ENCODE measurements around the gene DENND2A.

Gene DENND2A

DNA sequence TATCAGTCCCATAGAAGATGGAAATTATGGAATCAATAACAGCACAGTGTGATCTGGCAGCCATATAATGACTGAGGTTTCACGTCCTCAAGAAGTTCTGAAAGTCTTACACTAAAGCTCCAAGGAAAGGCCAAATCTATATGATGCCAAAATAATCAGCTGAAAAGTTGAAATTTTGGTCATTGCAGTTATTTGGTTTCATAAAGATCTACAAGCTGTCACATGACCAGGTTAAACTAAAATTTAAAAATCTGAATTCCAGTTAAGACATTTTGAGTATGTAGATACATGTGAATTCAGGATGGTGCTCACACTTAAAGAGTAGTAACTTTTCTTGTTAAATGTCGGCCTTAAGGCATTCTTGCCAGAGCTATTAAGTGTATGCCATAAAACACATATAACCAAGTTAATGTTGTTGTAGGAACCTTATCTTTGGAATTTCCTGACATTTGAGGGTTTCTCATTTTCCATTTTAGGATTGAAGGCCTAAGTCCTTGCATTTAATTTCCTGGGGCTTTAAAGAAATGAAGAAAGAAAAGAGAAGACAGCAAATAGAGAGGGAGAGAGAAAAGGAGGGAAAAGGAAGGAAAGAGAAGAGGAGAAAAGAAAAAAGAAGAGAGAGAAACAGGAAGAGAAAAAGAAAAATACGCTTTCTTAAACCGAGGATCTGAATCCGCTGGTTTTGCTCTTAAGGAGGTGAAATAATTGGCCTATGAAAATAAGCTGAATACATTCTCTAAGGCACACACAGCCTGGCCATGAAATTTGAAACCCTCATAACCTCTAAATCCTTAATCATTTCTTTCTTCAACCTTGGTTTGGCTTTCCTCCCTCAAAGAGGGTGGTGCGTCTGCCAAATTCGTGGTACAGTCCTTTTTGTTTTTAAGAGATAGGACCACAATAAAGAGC is 43.8 kb downstream of the DENND2A start:
- ATAC-seq: no peak
- Mint-ChIP-seq H3K4me3 (no peak overlapping the region), H3K9me3 (no peaks in the 10 kb centered on the region), H3K27ac (no peak overlapping the region), H3K4me1 (peaks cover 17% of the 10 kb centered on the region), H3K27me3 (peaks cover 23% of the 10 kb centered on the region)
- DNase-seq: no peak

DNA sequence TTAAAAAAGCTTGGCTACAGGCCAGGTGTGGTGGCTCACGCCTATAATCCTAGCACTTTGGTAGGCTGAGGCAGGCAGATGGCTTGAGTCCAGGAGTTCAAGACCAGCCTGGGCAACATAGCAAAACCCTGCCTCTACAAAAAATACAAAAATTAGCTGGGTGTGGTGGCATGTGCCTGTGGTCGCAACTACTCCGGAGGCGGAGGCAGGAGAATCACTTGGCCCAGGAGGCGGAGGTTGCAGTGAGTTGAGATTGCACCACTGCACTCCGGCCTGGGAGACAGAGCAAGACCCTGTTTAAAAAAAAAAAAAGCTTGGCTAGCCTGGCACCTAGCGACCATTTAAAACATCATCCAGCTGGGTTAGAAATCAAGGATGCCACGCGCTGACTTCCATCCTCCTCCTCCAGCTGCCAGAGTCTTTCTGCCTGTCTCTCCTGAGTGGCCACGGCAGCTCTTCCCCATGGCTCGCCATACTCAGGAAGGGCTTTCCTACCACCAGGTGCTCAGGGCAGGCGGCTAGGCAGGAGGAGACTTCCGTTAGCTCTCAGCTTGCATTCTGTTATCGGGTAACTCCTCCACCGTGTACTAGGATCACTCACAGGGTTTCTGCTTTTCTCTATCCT is 45.0 kb downstream of the DENND2A start:
- ATAC-seq (no peak), DNase-seq (no peak)
- Mint-ChIP-seq H3K4me1 (peaks cover 17% of the 10 kb centered on the region), H3K27ac (peak overlapping the region in 1 of 2 donors; percentile 6), H3K4me3 (no peak overlapping the region), H3K9me3 (no peaks in the 10 kb centered on the region), H3K27me3 (peaks cover 22% of the 10 kb centered on the region)

DNA sequence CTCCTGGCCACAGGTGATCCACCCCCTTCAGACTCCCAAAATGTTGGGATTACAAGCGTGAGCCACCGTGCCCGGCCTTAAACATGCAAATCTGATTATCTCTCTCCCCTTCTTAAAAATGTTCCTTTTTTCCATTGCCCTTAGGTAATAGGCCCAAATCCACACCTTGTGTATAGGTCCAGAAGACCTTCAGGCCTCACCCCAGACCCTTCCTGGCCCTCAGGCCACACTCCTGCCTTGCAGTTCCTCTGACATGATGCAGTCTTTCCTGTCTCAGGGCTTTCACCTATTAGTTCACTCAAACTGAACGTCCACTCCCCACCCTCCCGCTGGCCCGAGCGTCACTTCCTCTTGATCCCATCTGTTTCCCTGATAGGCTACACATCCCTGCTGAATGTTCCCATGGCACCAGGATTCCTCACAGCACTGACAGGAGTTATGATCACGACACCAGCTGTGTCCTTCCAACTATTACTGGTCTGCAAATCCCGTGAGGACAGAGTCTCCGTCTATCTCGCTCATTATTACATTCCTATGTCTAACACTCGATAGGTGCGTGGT is 46.4 kb downstream of the DENND2A start:
- H3K27me3 Mint-ChIP-seq: peaks cover 22% of the 10 kb centered on the region
- H3K9me3 Mint-ChIP-seq: no peaks in the 10 kb centered on the region
- H3K4me3 Mint-ChIP-seq: no peak overlapping the region
- H3K4me1 Mint-ChIP-seq: peaks cover 17% of the 10 kb centered on the region
- DNase-seq (no peak), ATAC-seq (no peak)
- no peak overlapping the region for H3K27ac Mint-ChIP-seq

DNA sequence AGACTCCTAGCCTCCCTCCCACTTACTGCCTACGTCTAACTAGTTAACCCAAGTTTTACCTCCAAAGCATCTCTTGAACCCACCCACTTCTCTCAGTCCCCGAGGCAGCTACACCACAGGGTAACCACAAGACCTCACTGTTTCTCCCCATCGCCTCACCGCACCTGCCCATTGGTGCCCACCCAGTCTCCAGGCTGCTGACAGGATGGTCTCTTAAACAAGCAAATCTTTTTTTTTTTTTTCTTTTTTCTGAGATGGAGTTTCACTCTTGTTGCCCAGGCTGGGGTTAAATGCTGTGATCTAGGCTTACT is 47.0 kb downstream of the DENND2A start:
- peaks cover 22% of the 10 kb centered on the region for H3K27me3 Mint-ChIP-seq
- no peak overlapping the region for H3K27ac Mint-ChIP-seq
- H3K4me1 Mint-ChIP-seq: peaks cover 17% of the 10 kb centered on the region
- H3K9me3 Mint-ChIP-seq: no peaks in the 10 kb centered on the region
- peak; percentile 13 to 16 for DNase-seq
- peak; percentile 66 for ATAC-seq
- no peak overlapping the region for H3K4me3 Mint-ChIP-seq

DNA sequence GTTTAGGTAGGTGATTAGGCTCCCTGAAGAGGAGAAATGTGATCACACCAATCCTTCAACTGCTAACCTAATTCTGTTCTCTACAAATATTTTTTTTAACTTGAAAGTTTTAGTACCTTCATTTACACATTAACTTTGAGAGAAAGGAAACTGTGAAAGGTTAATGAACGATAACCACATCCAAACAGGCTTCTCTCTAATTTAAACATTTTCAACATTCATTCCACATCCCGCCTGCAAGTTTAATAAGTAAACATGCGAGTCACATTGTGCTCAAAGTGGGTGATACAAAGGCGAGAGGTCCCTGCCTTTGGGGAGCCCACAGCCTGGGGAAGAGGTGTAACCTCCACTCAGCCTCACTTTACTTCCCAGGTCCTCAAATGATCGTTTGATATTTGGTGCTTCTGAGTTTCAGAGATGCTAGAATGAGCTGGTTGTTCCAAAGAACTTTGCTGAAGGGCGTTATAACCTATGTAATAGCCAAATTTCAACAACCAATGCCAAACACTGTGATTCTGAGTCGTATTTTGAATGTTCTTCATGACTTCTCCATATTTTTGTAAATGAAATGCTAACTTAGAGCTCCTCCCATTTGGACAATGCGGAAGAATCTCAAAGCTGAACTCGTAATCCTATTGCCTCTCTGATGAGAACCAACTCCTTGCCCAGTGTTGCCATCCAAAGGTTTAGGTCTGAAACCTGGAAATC is 47.5 kb downstream of the DENND2A start:
- DNase-seq (no peak), ATAC-seq (no peak)
- Mint-ChIP-seq H3K4me3 (no peak overlapping the region), H3K27ac (no peak overlapping the region), H3K9me3 (no peaks in the 10 kb centered on the region), H3K27me3 (peaks cover 22% of the 10 kb centered on the region), H3K4me1 (peaks cover 17% of the 10 kb centered on the region)

DNA sequence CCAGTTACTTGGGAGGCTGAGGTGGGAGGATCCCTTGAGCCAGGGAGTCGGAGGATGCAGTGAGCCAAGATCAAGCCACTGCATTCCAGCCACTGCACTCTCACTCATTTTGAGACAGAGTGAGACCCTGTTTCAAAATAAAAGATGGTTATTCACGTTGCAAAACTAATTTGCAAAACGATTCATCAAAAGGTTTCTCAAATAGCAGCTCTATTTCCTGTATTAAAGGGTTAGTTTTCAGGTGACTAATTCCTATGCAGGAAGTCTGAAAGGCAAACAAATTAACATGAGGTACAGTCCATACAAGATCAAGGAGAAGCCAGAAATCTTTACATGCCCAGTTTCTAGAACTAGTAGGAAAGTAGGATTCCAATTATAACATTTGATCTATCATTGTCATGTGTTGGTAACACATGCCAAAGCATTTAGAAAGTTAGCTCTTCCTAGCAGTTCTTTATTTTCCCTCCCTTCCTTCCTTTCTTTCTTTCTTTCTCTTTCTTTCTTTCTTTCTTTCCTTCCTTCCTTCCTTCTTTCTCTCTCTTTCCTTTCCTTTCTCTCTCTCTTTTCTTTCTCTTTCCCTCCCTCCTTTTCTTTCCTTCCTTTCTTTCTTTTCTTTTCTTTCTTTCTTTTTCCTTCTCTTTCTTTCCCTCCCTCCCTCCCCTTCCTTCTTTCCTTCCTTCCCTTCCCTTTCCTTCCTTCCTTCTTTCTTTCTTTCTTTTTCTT is 49.3 kb downstream of the DENND2A start:
- Mint-ChIP-seq H3K9me3 (no peaks in the 10 kb centered on the region), H3K27me3 (peaks cover 19% of the 10 kb centered on the region), H3K27ac (no peak overlapping the region), H3K4me1 (peaks cover 17% of the 10 kb centered on the region), H3K4me3 (no peak overlapping the region)
- ATAC-seq: peak; percentile 57
- DNase-seq: no peak

DNA sequence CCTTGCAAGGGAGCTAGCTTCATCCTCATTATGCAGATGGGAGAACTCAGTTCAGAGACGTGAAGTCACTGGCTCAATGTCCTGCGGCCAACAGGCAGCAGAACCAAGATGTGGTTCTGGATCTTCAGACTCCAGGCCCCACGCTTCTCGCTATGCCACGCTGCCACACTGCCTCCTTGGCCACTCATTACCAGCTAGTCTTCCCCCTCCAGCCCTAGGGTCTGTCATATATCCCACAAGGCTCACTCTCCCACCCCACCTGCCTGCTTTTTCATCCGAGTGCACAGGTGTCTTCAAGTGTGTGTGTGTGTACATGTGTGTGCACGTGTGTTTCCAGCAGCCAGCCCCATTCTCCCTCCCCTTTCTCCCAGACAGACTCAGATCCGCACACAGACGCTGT is 53.4 kb downstream of the DENND2A start:
- Mint-ChIP-seq H3K4me1 (no peaks in the 10 kb centered on the region), H3K9me3 (no peaks in the 10 kb centered on the region), H3K4me3 (no peak overlapping the region), H3K27me3 (peaks cover 12% of the 10 kb centered on the region), H3K27ac (no peak overlapping the region)
- no peak for ATAC-seq
- no peak for DNase-seq

DNA sequence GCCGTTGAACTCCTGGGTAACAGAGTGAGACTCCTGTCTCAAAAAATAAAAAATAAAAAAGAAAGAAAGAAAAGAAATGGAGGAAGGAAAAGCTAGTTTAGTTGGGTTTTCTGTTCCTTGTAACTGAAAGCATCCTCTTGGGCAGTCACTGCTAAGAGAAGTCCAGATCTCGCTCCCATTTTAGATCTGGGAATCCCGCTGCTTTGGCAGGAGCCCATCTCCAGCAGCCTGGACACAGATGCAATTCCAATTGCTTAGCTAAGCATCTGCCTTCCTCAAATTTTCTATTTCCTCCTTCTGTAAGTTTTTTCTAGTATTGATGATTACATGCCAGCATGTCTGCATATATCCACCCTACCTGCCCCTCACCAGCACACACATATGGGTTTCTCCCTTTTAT is 54.1 kb downstream of the DENND2A start:
- DNase-seq: no peak
- ATAC-seq: no peak
- no peak overlapping the region for H3K4me3 Mint-ChIP-seq
- no peak overlapping the region for H3K27ac Mint-ChIP-seq
- no peaks in the 10 kb centered on the region for H3K4me1 Mint-ChIP-seq
- H3K27me3 Mint-ChIP-seq: peaks cover 12% of the 10 kb centered on the region
- no peaks in the 10 kb centered on the region for H3K9me3 Mint-ChIP-seq

DNA sequence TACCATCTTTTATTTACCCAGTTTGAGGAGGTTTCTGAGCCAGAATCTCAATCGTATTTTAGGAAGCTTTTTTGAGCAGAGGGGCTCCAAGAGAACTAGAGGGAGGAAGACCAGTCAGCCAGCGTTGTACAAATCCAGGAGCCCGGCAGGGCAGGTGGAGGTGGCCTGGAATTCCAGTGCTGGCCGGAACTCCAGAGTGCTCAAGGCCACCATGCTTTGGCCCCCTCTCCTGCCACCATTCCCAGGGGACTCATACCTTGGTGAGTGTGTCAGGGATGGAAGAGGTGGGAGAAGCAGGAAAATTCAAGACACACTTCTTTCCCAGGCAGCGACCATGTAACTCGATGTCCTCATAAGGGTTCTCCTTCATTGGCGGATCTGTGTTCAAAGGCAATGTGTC is 55.3 kb downstream of the DENND2A start:
- no peak overlapping the region for H3K4me3 Mint-ChIP-seq
- ATAC-seq (no peak), DNase-seq (no peak)
- no peak overlapping the region for H3K27ac Mint-ChIP-seq
- H3K27me3 Mint-ChIP-seq: peaks cover 12% of the 10 kb centered on the region
- H3K4me1 Mint-ChIP-seq: no peaks in the 10 kb centered on the region
- H3K9me3 Mint-ChIP-seq: no peaks in the 10 kb centered on the region

DNA sequence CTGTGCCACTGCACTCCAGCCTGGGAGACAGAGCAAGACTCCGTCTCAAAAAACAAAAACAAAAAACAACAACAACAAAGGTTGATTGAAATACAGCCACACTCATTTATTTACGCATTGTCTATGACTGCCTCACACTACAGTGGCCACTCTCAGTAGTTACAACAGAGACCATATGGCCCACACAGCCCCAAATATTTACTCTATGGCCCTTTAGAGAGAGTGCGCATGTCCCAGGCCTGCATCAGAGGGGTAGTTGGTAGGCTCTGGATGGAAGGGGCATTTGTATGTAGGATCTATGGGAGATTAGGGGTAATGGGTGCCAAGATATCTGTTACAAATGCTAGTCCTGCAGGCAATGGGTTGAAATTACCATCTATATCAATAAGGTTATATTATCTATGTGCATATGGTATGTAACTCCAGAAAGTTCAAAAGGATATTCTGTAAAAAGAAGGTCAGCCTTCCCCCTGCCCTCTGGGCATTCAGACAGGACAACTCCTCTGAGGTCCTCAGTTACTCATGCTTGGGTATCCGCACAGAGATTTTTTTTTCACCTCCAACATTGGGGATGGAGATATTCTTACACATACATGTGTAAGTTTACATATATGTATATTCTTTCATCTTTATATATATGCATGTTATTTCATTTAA is 56.3 kb downstream of the DENND2A start:
- H3K4me3 Mint-ChIP-seq: no peak overlapping the region
- no peaks in the 10 kb centered on the region for H3K4me1 Mint-ChIP-seq
- ATAC-seq: no peak
- H3K27ac Mint-ChIP-seq: no peak overlapping the region
- DNase-seq: no peak
- H3K27me3 Mint-ChIP-seq: peaks cover 12% of the 10 kb centered on the region
- no peaks in the 10 kb centered on the region for H3K9me3 Mint-ChIP-seq

DNA sequence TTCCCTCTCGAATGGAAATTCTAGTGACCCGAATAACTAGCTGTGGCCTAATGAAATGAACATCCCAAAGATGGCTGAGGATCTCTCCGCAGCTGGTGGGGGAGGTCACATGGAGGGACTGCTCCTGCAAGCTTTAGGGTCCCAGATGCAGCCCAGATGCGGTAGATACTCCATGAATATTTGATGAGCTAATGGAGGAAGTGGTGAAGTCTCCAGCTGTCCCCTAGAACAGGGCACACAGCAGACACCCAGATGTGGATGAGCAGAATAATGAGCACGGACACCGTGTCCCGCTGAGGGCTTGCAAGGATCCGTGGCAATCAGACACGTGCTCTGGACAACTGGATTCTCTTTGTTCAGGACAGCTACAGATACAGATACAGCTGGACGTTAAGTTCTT is 59.2 kb downstream of the DENND2A start:
- DNase-seq (no peak), ATAC-seq (no peak)
- H3K27ac Mint-ChIP-seq: no peak overlapping the region
- peaks cover 8% of the 10 kb centered on the region for H3K27me3 Mint-ChIP-seq
- no peak overlapping the region for H3K4me3 Mint-ChIP-seq
- H3K4me1 Mint-ChIP-seq: peaks cover 6% of the 10 kb centered on the region
- H3K9me3 Mint-ChIP-seq: no peaks in the 10 kb centered on the region

DNA sequence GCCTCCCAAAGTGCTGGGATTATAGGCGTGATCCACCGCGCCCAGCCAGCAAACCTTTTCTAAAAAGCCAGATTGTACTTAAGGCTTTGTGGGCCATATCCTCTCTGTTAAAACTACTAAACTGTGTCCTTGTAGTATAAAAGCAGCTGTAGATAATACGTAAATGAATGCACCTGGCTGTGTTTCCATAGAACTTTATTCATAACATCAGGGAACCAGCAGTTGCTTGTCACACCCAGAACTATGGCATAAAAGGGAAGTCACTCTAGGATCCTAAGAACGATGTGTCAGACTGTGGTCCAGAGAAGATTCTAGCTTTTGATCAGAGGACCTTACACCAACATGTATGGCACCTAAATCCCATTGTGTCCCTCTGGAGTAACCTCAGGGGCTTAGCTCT is 63.0 kb downstream of the DENND2A start:
- Mint-ChIP-seq H3K4me3 (no peak overlapping the region), H3K9me3 (no peaks in the 10 kb centered on the region), H3K27me3 (peaks cover 19% of the 10 kb centered on the region), H3K27ac (no peak overlapping the region), H3K4me1 (peaks cover 6% of the 10 kb centered on the region)
- ATAC-seq: no peak
- no peak for DNase-seq

DNA sequence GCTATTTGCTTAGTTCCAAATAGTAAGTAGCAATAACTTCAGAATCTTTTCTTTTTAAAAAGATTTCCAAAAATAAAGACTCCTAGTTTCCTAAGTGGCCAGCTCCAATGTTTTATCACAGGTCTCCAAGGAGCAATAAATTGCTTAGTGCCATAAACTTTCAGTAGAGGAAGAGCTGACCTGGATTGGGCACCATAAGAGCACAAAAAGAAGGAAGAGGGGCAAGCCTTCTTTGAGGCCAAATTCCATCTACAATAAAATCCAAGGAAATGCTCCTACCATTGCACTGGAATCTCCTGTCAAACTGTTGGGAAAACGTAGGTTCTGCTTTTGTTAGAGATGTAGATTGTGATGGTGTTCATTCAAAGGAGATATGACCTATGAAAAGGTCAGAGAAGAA is 64.0 kb downstream of the DENND2A start:
- H3K27ac Mint-ChIP-seq: peak overlapping the region in 1 of 2 donors; percentile 50
- no peaks in the 10 kb centered on the region for H3K9me3 Mint-ChIP-seq
- H3K27me3 Mint-ChIP-seq: peaks cover 19% of the 10 kb centered on the region
- H3K4me1 Mint-ChIP-seq: peaks cover 6% of the 10 kb centered on the region
- no peak for ATAC-seq
- DNase-seq: no peak
- H3K4me3 Mint-ChIP-seq: no peak overlapping the region

DNA sequence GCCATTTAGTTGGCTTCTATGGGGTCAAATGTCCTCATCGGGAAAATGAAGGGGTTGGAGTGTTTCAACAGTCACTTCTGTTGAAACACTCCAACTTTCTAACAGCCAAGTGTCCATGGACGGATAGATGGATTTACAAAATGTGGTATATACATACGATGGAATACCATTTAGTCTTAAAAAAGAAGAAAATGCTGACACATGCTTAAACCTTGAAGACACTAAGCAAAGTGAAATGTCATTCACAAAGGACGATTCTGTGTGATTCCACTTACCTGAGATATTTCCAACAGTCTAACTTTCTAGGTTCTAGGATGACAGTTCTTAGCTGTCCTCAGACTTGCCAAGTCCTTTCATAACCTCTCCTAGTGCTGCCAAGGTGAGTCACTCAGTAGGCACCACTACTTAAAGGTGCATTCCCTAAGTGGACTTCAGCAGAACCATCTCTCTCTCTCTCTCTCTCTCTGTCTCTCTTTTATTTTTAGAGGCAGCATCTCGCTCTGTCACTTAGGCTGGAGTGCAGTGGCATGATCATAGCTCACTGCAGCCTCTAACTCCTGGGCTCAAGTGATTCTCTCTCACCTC is 69.0 kb downstream of the DENND2A start:
- ATAC-seq (no peak), DNase-seq (no peak)
- Mint-ChIP-seq H3K27ac (no peak overlapping the region), H3K4me3 (no peak overlapping the region), H3K27me3 (peaks cover 13% of the 10 kb centered on the region), H3K4me1 (no peaks in the 10 kb centered on the region), H3K9me3 (no peaks in the 10 kb centered on the region)

DNA sequence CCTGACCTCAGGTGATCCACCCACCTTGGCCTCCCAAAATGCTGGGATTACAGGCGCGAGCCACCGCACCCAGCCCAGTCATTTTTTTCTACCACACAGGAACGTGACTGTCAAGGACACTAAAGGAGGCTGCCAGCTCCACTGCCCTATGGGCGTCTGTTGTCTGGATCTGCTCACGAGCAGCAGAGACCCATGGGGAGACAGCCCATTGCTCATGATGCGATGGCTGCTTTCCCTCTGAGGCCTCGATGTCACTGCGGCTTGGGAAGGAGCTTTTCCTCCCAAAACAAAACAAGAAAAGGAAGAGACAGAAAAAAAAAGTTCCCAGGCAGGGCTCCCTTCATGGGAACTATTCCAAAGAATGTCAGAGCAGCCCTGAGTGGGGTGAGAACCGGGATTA is 70.5 kb downstream of the DENND2A start:
- DNase-seq: no peak
- Mint-ChIP-seq H3K27ac (no peak overlapping the region), H3K4me1 (no peaks in the 10 kb centered on the region), H3K27me3 (peaks cover 8% of the 10 kb centered on the region), H3K4me3 (no peak overlapping the region), H3K9me3 (no peaks in the 10 kb centered on the region)
- ATAC-seq: no peak

Measured in stimulated activated naive CD8-positive, alpha-beta T cell treated with anti-CD3 and anti-CD28 coated beads, Interleukin-15, amount 100 ng/mL, for 72 hours (primary cell).